PC-9 (cell line): ENCODE results near the gene C1QC. TPM values are rescaled to one million over a fixed set of nuclear protein-coding genes. Genes with fewer than 3 reads are reported as not detected.

Source experiments
- BruUV-seq: library from RNA; stranded (reverse); fragments of 400-500 nt; replicated peaks from 2 replicates; lab custom pipeline; 2021; lab: Mats Ljungman, UMichigan
- CTCF ChIA-PET: fragments of 300-600 bp; sonication (Branson Sonifier 250); formaldehyde crosslinking; loops from one replicate; lab custom pipeline; 2022; ENCODE audit warnings: antibody characterized with exemption; lab: Charles Lee
- POLR2A ChIA-PET: fragments of 300-600 bp; sonication (Branson Sonifier 250); formaldehyde crosslinking; loops from one replicate; lab custom pipeline; 2022; ENCODE audit warnings: antibody characterized with exemption; ENCODE audit not compliant: unreplicated experiment; lab: Charles Lee
- DNase-seq, 2 experiments: peaks; one replicate each; pipeline versions ENCODE4 v3.0.0 to v3.0.0-alpha.2; 2015 to 2022; ENCODE audit warnings: mixed read lengths in 1 of 2
- H2AFZ ChIP-seq: fragments of 200-600 bp; sonication (generic); 2 replicates; pipeline ENCODE4 v1.8.1; 2017; ENCODE audit warnings: antibody characterized with exemption
- H3F3A ChIP-seq: fragments of 200-600 bp; sonication (generic); 2 replicates; pipeline ENCODE4 v1.8.1; 2017; ENCODE audit warnings: antibody characterized with exemption, mild to moderate bottlenecking, low read depth; ENCODE audit not compliant: insufficient read depth
- H3K27ac ChIP-seq: fragments of 200-600 bp; sonication (generic); 2 replicates; pipeline ENCODE4 v1.6.1; 2016; ENCODE audit warnings: mixed run types
- H3K27me3 ChIP-seq: fragments of 200-600 bp; sonication (generic); 2 replicates; pipeline ENCODE4 v1.6.1; 2016; ENCODE audit warnings: low read depth, mixed run types; ENCODE audit not compliant: insufficient read depth
- H3K36me3 ChIP-seq: fragments of 200-600 bp; sonication (generic); 2 replicates; pipeline ENCODE4 v1.6.1; 2016; ENCODE audit warnings: low read depth, mixed run types
- H3K4me1 ChIP-seq: fragments of 200-600 bp; sonication (generic); replicated peaks from 2 replicates; pipeline ENCODE4 v1.6.1; 2016; ENCODE audit warnings: mixed run types; ENCODE audit not compliant: insufficient read depth
- H3K4me2 ChIP-seq: fragments of 200-600 bp; sonication (generic); 2 replicates; pipeline ENCODE4 v1.6.1; 2017; ENCODE audit warnings: mixed run types
- H3K4me3 ChIP-seq: fragments of 200-600 bp; sonication (generic); 2 replicates; pipeline ENCODE4 v1.6.1; 2016; ENCODE audit warnings: mixed run types
- H3K79me2 ChIP-seq: fragments of 200-600 bp; sonication (generic); 2 replicates; pipeline ENCODE4 v1.6.1; 2017; ENCODE audit warnings: low read depth, mixed run types
- H3K9me2 ChIP-seq: fragments of 200-600 bp; sonication (generic); 2 replicates; pipeline ENCODE4 v1.8.1; 2017; ENCODE audit warnings: mild to moderate bottlenecking; ENCODE audit not compliant: insufficient read depth
- H3K9me3 ChIP-seq: fragments of 200-600 bp; sonication (generic); 2 replicates; pipeline ENCODE4 v1.8.1; 2016; ENCODE audit warnings: low read depth; ENCODE audit not compliant: insufficient read depth
- H4K20me1 ChIP-seq: fragments of 200-600 bp; sonication (generic); 2 replicates; pipeline ENCODE4 v1.8.1; 2017; ENCODE audit not compliant: insufficient read depth
- CTCF ChIP-seq: fragments of 200-600 bp; sonication (generic); conservative IDR thresholded peaks from 2 replicates; pipeline ENCODE4 v1.6.1; 2017; ENCODE audit warnings: mixed run types, antibody characterized with exemption, mild to moderate bottlenecking, moderate library complexity
- EZH2 ChIP-seq: fragments of 200-600 bp; sonication (generic); IDR thresholded peaks from 2 replicates; pipeline ENCODE4 v1.8.0; 2017; ENCODE audit warnings: antibody characterized with exemption, low read depth
- intact Hi-C: fragments of 100-400 bp; cut with micrococcal nuclease; formaldehyde crosslinking; loops from one replicate; pipeline ENCODE4 v1.10.0; 2022; ENCODE audit not compliant: unreplicated experiment
- total RNA-seq: library from RNA; stranded (reverse); gene quantifications from 2 replicates; pipeline ENCODE4 v1.2.3, GENCODE V29; 2021

The C1QC gene
- total RNA-seq, 1 experiment from 2014 or later: not detected

GRCh38 chr1:22662318-22662717, 18.9 kb downstream of the C1QC start:
- Histone ChIP-seq H3F3A (no peaks in the 10 kb centered on the region), H3K79me2 (no peaks in the 10 kb centered on the region), H3K36me3 (no peaks in the 10 kb centered on the region), H4K20me1 (no peaks in the 10 kb centered on the region), H3K27ac (no peak overlapping the region), H2AFZ (no peak overlapping the region), H3K9me3 (no peaks in the 10 kb centered on the region), H3K27me3 (peaks cover 14% of the 10 kb centered on the region), H3K4me1 (no peaks in the 10 kb centered on the region), H3K9me2 (no peaks in the 10 kb centered on the region), H3K4me2 (no peak overlapping the region), H3K4me3 (no peak overlapping the region)
- no TSS peak for BruUV-seq
- ChIA-PET CTCF (no interaction called here), POLR2A (no interaction called here)
- intact Hi-C loops: no loop called here
- DNase-seq: no peak
- TF ChIP-seq CTCF (no peak), EZH2 (no peak)

GRCh38 chr1:22662986-22663408, 19.6 kb downstream of the C1QC start:
- Histone ChIP-seq H3K27ac (no peak overlapping the region), H4K20me1 (no peaks in the 10 kb centered on the region), H3K9me2 (no peaks in the 10 kb centered on the region), H3K9me3 (no peaks in the 10 kb centered on the region), H3F3A (no peaks in the 10 kb centered on the region), H3K36me3 (no peaks in the 10 kb centered on the region), H3K4me1 (no peaks in the 10 kb centered on the region), H3K4me2 (no peak overlapping the region), H3K4me3 (no peak overlapping the region), H3K27me3 (peaks cover 7% of the 10 kb centered on the region; the same call in 1 of the 2 replicates), H2AFZ (no peak overlapping the region), H3K79me2 (no peaks in the 10 kb centered on the region)
- intact Hi-C loops: no loop called here
- TF ChIP-seq CTCF: no peak
- BruUV-seq: no TSS peak
- CTCF ChIA-PET: no interaction called here
- DNase-seq: no peak
- POLR2A ChIA-PET: no interaction called here

- no peaks in the 10 kb centered on the region for H3K9me2 ChIP-seq
- no peaks in the 10 kb centered on the region for H3K9me3 ChIP-seq
- no peaks in the 10 kb centered on the region; the same call in 1 of the 2 replicates for H3K27me3 ChIP-seq
- no peaks in the 10 kb centered on the region for H3F3A ChIP-seq
- no peak overlapping the region for H2AFZ ChIP-seq
- CTCF ChIA-PET: interaction anchor here (0.6 kb wide), 1 partner anchor 9 kb away, joined by 3 read pairs; no protein-coding TSS in a partner anchor
- intact Hi-C loops: loop anchor here (1.0 to 2.0 kb wide), 2 partner anchors 265 to 299 kb away; no protein-coding TSS in a partner anchor
- no peak overlapping the region for H3K4me3 ChIP-seq
- H3K4me2 ChIP-seq: no peak overlapping the region
- no peaks in the 10 kb centered on the region for H3K36me3 ChIP-seq
- no peak overlapping the region for H3K27ac ChIP-seq
- POLR2A ChIA-PET: no interaction called here
- peak; percentile 66 for TF ChIP-seq CTCF
- no peak for TF ChIP-seq EZH2
- no peaks in the 10 kb centered on the region for H3K4me1 ChIP-seq
- H4K20me1 ChIP-seq: no peaks in the 10 kb centered on the region
- no TSS peak for BruUV-seq
- H3K79me2 ChIP-seq: no peaks in the 10 kb centered on the region
- peak in 1 of 2 experiments; percentile 44 for DNase-seq
Measured at GRCh38 chr1:22665752-22666151, 22.3 kb downstream of the C1QC start.
